ENCODE data around the gene PRKCA. TPM values are rescaled to one million over a fixed set of nuclear protein-coding genes. Genes with fewer than 3 reads are reported as not detected.

PRKCA gene
- total RNA-seq, 3 donors from 2014 or later = 42.3 to 77.7 (median 56.3) TPM

- ATAC-seq (no peak), DNase-seq (no peak)
- no peak for TF ChIP-seq CTCF (IDR thresholded peaks at IDR 0.05)
- Histone ChIP-seq H3K4me3 (no peak overlapping the region), H3K36me3 (ENCODE audit: low read depth) (no peaks in the 10 kb centered on the region), H3K4me1 (ENCODE audit: low read depth) (no peaks in the 10 kb centered on the region), H3K9me3 (no peaks in the 10 kb centered on the region)
- intact Hi-C loops (cut with DNase I, micrococcal nuclease) = no loop called here
These were observed 360.7 kb downstream of the PRKCA start for GRCh38 chr17:66663041-66663606.

- ATAC-seq (no peak), DNase-seq (no peak)
- intact Hi-C loops (cut with DNase I, micrococcal nuclease) = no loop called here
- Histone ChIP-seq H3K4me3 (no peak overlapping the region), H3K4me1 (ENCODE audit: low read depth) (no peaks in the 10 kb centered on the region), H3K36me3 (ENCODE audit: low read depth) (no peaks in the 10 kb centered on the region), H3K9me3 (no peaks in the 10 kb centered on the region)
- TF ChIP-seq CTCF (IDR thresholded peaks at IDR 0.05) = no peak
These were observed 361.9 kb downstream of the PRKCA start for GRCh38 chr17:66664336-66664735.

- ATAC-seq (no peak), DNase-seq (no peak)
- no peak for TF ChIP-seq CTCF (IDR thresholded peaks at IDR 0.05)
- H3K36me3 ChIP-seq (ENCODE audit: low read depth) = no peaks in the 10 kb centered on the region
- H3K4me1 ChIP-seq (ENCODE audit: low read depth) = no peaks in the 10 kb centered on the region
- intact Hi-C loops (cut with DNase I, micrococcal nuclease) = no loop called here
- no peaks in the 10 kb centered on the region for H3K9me3 ChIP-seq
- no peak overlapping the region for H3K4me3 ChIP-seq
These were observed 362.8 kb downstream of the PRKCA start for GRCh38 chr17:66665194-66665593.

- ATAC-seq (no peak), DNase-seq (no peak)
- no peaks in the 10 kb centered on the region for H3K4me1 ChIP-seq (ENCODE audit: low read depth)
- no peaks in the 10 kb centered on the region for H3K9me3 ChIP-seq
- no peaks in the 10 kb centered on the region for H3K36me3 ChIP-seq (ENCODE audit: low read depth)
- intact Hi-C loops (cut with DNase I, micrococcal nuclease) = no loop called here
- TF ChIP-seq CTCF (IDR thresholded peaks at IDR 0.05) = no peak
- H3K4me3 ChIP-seq = no peak overlapping the region
These were observed 364.7 kb downstream of the PRKCA start for GRCh38 chr17:66667090-66667489.

GRCh38 chr17:66667491-66668030 is 365.1 kb downstream of the PRKCA start:
- ATAC-seq = no peak
- Histone ChIP-seq H3K9me3 (no peaks in the 10 kb centered on the region), H3K36me3 (ENCODE audit: low read depth) (no peaks in the 10 kb centered on the region), H3K4me1 (ENCODE audit: low read depth) (no peaks in the 10 kb centered on the region), H3K4me3 (no peak overlapping the region)
- no peak for TF ChIP-seq CTCF (IDR thresholded peaks at IDR 0.05)
- DNase-seq = no peak
- intact Hi-C loops (cut with DNase I, micrococcal nuclease) = no loop called here
